SU-DHL-6 (cell line): ENCODE results near the gene RASA3.

ENCODE experiments used
- H2AFZ ChIP-seq: fragments of 200-600 bp; sonication (generic); 2 replicates; pipeline ENCODE4 v1.6.1; 2014; ENCODE audit warnings: low read depth, mild to moderate bottlenecking, moderate library complexity, mixed read lengths, antibody characterized with exemption, low read length; ENCODE audit not compliant: severe bottlenecking
- H3F3A ChIP-seq: fragments of 200-600 bp; shearing (Covaris generic); 2 replicates; pipeline ENCODE4 v1.6.0; 2016; ENCODE audit warnings: antibody characterized with exemption, mild to moderate bottlenecking; ENCODE audit not compliant: insufficient read depth
- H3K27ac ChIP-seq: fragments of 200-600 bp; sonication (generic); 2 replicates; pipeline ENCODE4 v1.5.1; 2016; ENCODE audit warnings: low read depth, mild to moderate bottlenecking, low read length, moderate library complexity, mixed read lengths
- H3K27me3 ChIP-seq: fragments of 200-600 bp; sonication (generic), shearing (Covaris generic); 2 replicates; pipeline ENCODE4 v1.6.0; 2014; ENCODE audit warnings: mild to moderate bottlenecking, low read length
- H3K36me3 ChIP-seq: fragments of 200-600 bp; sonication (generic); 2 replicates; pipeline ENCODE4 v1.6.1; 2014; ENCODE audit warnings: mild to moderate bottlenecking, low read length, mixed read lengths
- H3K4me2 ChIP-seq: fragments of 300-600, 200-600 bp; shearing (Covaris generic), sonication (generic); 2 replicates; pipeline ENCODE4 v1.6.0; 2014; ENCODE audit warnings: low read length, low read depth, mild to moderate bottlenecking; ENCODE audit not compliant: poor library complexity, severe bottlenecking
- H3K4me3 ChIP-seq: fragments of 200-600 bp; sonication (generic); 2 replicates; pipeline ENCODE4 v1.5.1; 2014; ENCODE audit warnings: antibody characterized with exemption, low read length, mild to moderate bottlenecking, mixed read lengths; ENCODE audit not compliant: insufficient read depth, poor library complexity, severe bottlenecking
- H3K79me2 ChIP-seq: fragments of 200-600 bp; sonication (generic); 2 replicates; pipeline ENCODE4 v1.6.1; 2014; ENCODE audit warnings: mild to moderate bottlenecking, low read length, moderate library complexity; ENCODE audit not compliant: insufficient read depth
- H3K9ac ChIP-seq: fragments of 200-600 bp; sonication (generic); 2 replicates; pipeline ENCODE4 v1.7.0; 2014; ENCODE audit warnings: mild to moderate bottlenecking, low read length
- H3K9me2 ChIP-seq: fragments of 200-600 bp; sonication (generic); replicated peaks from 2 replicates; pipeline ENCODE4 v1.6.1; 2014; ENCODE audit warnings: low read length; ENCODE audit not compliant: insufficient read depth
- H3K9me3 ChIP-seq: fragments of 200-600 bp; sonication (generic); 2 replicates; pipeline ENCODE4 v1.6.1; 2014; ENCODE audit warnings: low read length, mixed read lengths; ENCODE audit not compliant: insufficient read depth
- H4K20me1 ChIP-seq: fragments of 200-600 bp; sonication (generic); 2 replicates; pipeline ENCODE4 v1.6.1; 2014; ENCODE audit warnings: low read depth, mild to moderate bottlenecking, antibody characterized with exemption, low read length, moderate library complexity, mixed read lengths
- CTCF ChIP-seq: fragments of 200-600 bp; sonication (generic); IDR thresholded peaks from one replicate; pipeline ENCODE4 v1.5.1; 2017; ENCODE audit warnings: antibody characterized with exemption, mild to moderate bottlenecking, low read length, moderate library complexity; ENCODE audit not compliant: insufficient read depth, poor library complexity, severe bottlenecking
- EZH2phosphoT487 ChIP-seq: fragments of 200-600 bp; sonication (generic), shearing (Covaris generic); conservative IDR thresholded peaks from 2 replicates; pipeline ENCODE4 v1.6.1; 2018; ENCODE audit warnings: mild to moderate bottlenecking, antibody characterized with exemption, low read length, moderate library complexity, mixed read lengths

The RASA3 gene

GRCh38 chr13:114122591-114123211, 9.7 kb downstream of the RASA3 start:
- Histone ChIP-seq H3K9ac (no peak overlapping the region), H3K9me2 (no peaks in the 10 kb centered on the region), H3K9me3 (no peaks in the 10 kb centered on the region), H3F3A (no peaks in the 10 kb centered on the region), H2AFZ (no peak overlapping the region), H3K27ac (no peak overlapping the region), H4K20me1 (no peaks in the 10 kb centered on the region), H3K36me3 (no peaks in the 10 kb centered on the region), H3K4me2 (no peak overlapping the region), H3K4me3 (no peak overlapping the region), H3K27me3 (no peaks in the 10 kb centered on the region), H3K79me2 (no peaks in the 10 kb centered on the region)
- TF ChIP-seq EZH2phosphoT487 = no peak
- no peak for TF ChIP-seq CTCF

- Histone ChIP-seq H2AFZ (no peak overlapping the region), H3K36me3 (no peaks in the 10 kb centered on the region), H3K4me3 (no peak overlapping the region), H3K9ac (no peak overlapping the region), H3K4me2 (no peak overlapping the region), H3F3A (no peaks in the 10 kb centered on the region), H3K27me3 (no peaks in the 10 kb centered on the region), H3K27ac (no peak overlapping the region), H3K9me3 (no peaks in the 10 kb centered on the region), H4K20me1 (no peaks in the 10 kb centered on the region), H3K9me2 (no peaks in the 10 kb centered on the region), H3K79me2 (no peaks in the 10 kb centered on the region)
- no peak for TF ChIP-seq CTCF
- TF ChIP-seq EZH2phosphoT487 = no peak
Measured at GRCh38 chr13:114122127-114122511, 10.3 kb downstream of the RASA3 start.

- Histone ChIP-seq H4K20me1 (no peaks in the 10 kb centered on the region), H3K9ac (no peak overlapping the region), H3F3A (no peaks in the 10 kb centered on the region), H3K4me2 (no peak overlapping the region), H3K4me3 (no peak overlapping the region), H3K36me3 (no peaks in the 10 kb centered on the region), H3K9me2 (no peaks in the 10 kb centered on the region), H3K27me3 (no peaks in the 10 kb centered on the region), H3K27ac (no peak overlapping the region), H3K79me2 (no peaks in the 10 kb centered on the region), H2AFZ (no peak overlapping the region), H3K9me3 (no peaks in the 10 kb centered on the region)
- no peak for TF ChIP-seq EZH2phosphoT487
Measured at GRCh38 chr13:114121496-114122126, 10.8 kb downstream of the RASA3 start.

- H3K9me3 ChIP-seq = no peaks in the 10 kb centered on the region
- H3K9ac ChIP-seq = no peak overlapping the region
- no peaks in the 10 kb centered on the region for H3K27me3 ChIP-seq
- no peak overlapping the region for H3K27ac ChIP-seq
- no peak overlapping the region for H2AFZ ChIP-seq
- no peaks in the 10 kb centered on the region for H3K9me2 ChIP-seq
- no peaks in the 10 kb centered on the region for H3K79me2 ChIP-seq
- no peaks in the 10 kb centered on the region for H3F3A ChIP-seq
- no peak overlapping the region for H3K4me2 ChIP-seq
- H3K4me3 ChIP-seq = no peak overlapping the region
- H4K20me1 ChIP-seq = no peaks in the 10 kb centered on the region
- TF ChIP-seq CTCF (no peak), EZH2phosphoT487 (no peak)
- H3K36me3 ChIP-seq = no peaks in the 10 kb centered on the region
Measured at GRCh38 chr13:114121031-114121430, 11.4 kb downstream of the RASA3 start.
